Measurements from ENCODE around the gene NKX3-2. TPM values are rescaled to one million over a fixed set of nuclear protein-coding genes. Genes with fewer than 3 reads are reported as not detected.

The NKX3-2 gene
- total and polyA plus RNA-seq, 5 donors from 2014 or later: not detected

DNA sequence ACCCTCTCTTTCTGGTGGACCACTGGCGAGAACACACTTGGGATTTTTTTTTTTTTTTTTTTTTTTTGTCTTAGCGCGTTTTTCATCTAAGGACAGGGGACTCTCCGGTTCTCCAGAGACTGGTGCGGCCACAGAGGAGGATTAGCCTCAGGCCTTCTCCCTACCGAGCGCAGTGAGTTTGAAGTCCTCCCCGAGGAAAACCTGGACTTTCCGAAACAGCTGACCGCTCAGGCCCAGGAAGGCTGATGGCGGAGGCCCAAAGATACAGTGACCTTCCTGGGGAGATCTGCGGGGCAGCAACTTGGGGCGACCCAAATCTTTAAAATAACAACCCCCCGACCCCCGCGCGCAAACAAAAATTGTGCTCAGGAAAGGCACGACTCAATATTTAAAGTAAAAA lies 9.2 kb downstream of the NKX3-2 start:
- H3K27me3 ChIP-seq (ENCODE audit: control insufficient read depth, insufficient read depth, low read length): peaks cover 67% of the 10 kb centered on the region
- H3K4me1 ChIP-seq (ENCODE audit: control insufficient read depth, insufficient read depth, low read length, poor library complexity, severe bottlenecking): peaks cover 12% of the 10 kb centered on the region
- ATAC-seq (ENCODE audit: low read depth in 2 of 2): no peak
- Mint-ChIP-seq H3K36me3 (peaks cover 6% of the 10 kb centered on the region), H3K4me1 (peaks cover 0 to 41% (median 21%) of the 10 kb centered on the region in 4 donors), H3K27ac (peak overlapping the region in 1 of 3 donors; percentile 32), H3K27me3 (peaks cover 98% of the 10 kb centered on the region), H3K9me3 (peaks cover 0 to 17% (median 7%) of the 10 kb centered on the region in 7 donors), H3K4me3 (no peak overlapping the region)
- H3K27ac ChIP-seq (ENCODE audit: insufficient read depth, low read length, poor library complexity, severe bottlenecking): no peak overlapping the region
- H3K36me3 ChIP-seq (ENCODE audit: control insufficient read depth, insufficient read depth, low read length): no peaks in the 10 kb centered on the region
- peaks cover 3 to 20% of the 10 kb centered on the region in 2 experiments for H3K9me3 ChIP-seq (ENCODE audit: control insufficient read depth in 2 of 2, low read length in 2 of 2)
- H3K4me3 ChIP-seq (ENCODE audit: low read depth, low read length): no peak overlapping the region
- no peak for DNase-seq

- Mint-ChIP-seq H3K27me3 (peaks cover 98% of the 10 kb centered on the region), H3K36me3 (peaks cover 6% of the 10 kb centered on the region), H3K4me3 (no peak overlapping the region), H3K9me3 (peaks cover 0 to 14% (median 7%) of the 10 kb centered on the region in 7 donors), H3K27ac (no peak overlapping the region), H3K4me1 (peaks cover 0 to 36% (median 19%) of the 10 kb centered on the region in 4 donors)
- Histone ChIP-seq H3K36me3 (ENCODE audit: control insufficient read depth, insufficient read depth, low read length) (no peaks in the 10 kb centered on the region), H3K9me3 (ENCODE audit: control insufficient read depth in 2 of 2, low read length in 2 of 2) (peaks cover 3 to 20% of the 10 kb centered on the region in 2 experiments), H3K4me1 (ENCODE audit: control insufficient read depth, insufficient read depth, low read length, poor library complexity, severe bottlenecking) (peaks cover 6% of the 10 kb centered on the region), H3K4me3 (ENCODE audit: low read depth, low read length) (no peak overlapping the region), H3K27ac (ENCODE audit: insufficient read depth, low read length, poor library complexity, severe bottlenecking) (no peak overlapping the region), H3K27me3 (ENCODE audit: control insufficient read depth, insufficient read depth, low read length) (peaks cover 70% of the 10 kb centered on the region)
- ATAC-seq (ENCODE audit: low read depth in 2 of 2) (no peak), DNase-seq (no peak)
Measured at GRCh38 chr4:13534344-13535063, 9.8 kb downstream of the NKX3-2 start.

- ATAC-seq (ENCODE audit: low read depth in 2 of 2) (no peak), DNase-seq (no peak)
- Mint-ChIP-seq H3K4me3 (no peak overlapping the region), H3K27ac (no peak overlapping the region), H3K27me3 (peaks cover 98% of the 10 kb centered on the region), H3K9me3 (peaks cover 0 to 14% (median 7%) of the 10 kb centered on the region in 7 donors), H3K36me3 (peaks cover 6% of the 10 kb centered on the region), H3K4me1 (peaks cover under 1 to 35% (median 21%) of the 10 kb centered on the region in 4 donors)
- no peak overlapping the region for H3K4me3 ChIP-seq (ENCODE audit: low read depth, low read length)
- peaks cover 11% of the 10 kb centered on the region for H3K4me1 ChIP-seq (ENCODE audit: control insufficient read depth, insufficient read depth, low read length, poor library complexity, severe bottlenecking)
- peaks cover 3 to 18% of the 10 kb centered on the region in 2 experiments for H3K9me3 ChIP-seq (ENCODE audit: control insufficient read depth in 2 of 2, low read length in 2 of 2)
- H3K27me3 ChIP-seq (ENCODE audit: control insufficient read depth, insufficient read depth, low read length): peaks cover 72% of the 10 kb centered on the region
- H3K36me3 ChIP-seq (ENCODE audit: control insufficient read depth, insufficient read depth, low read length): no peaks in the 10 kb centered on the region
- no peak overlapping the region for H3K27ac ChIP-seq (ENCODE audit: insufficient read depth, low read length, poor library complexity, severe bottlenecking)
Measured at GRCh38 chr4:13533670-13534343, 10.5 kb downstream of the NKX3-2 start.

DNA sequence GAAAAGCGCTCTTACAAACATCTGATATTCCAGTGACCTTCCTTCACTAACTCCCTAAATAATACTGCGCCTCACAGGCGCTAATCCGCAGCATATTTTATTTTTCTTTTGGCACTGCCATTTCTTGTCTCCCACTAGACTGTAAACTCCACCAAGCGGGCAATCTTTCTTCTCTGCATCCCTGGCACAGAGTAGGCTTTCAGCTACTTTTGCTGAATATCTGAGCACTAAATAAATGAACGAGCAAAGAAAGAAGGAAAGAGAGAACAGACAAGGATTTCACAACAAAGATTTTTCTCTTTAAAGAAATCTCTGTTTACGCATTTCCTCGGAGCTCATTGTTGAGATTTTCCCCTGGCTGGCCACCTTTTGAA lies 12.7 kb downstream of the NKX3-2 start:
- Mint-ChIP-seq H3K27ac (no peak overlapping the region), H3K4me1 (peaks cover 6 to 35% (median 22%) of the 10 kb centered on the region in 4 donors), H3K27me3 (peaks cover 98% of the 10 kb centered on the region), H3K9me3 (peaks cover 0 to 15% (median 2%) of the 10 kb centered on the region in 7 donors), H3K36me3 (peaks cover 2% of the 10 kb centered on the region), H3K4me3 (peak overlapping the region in 1 of 4 donors; percentile 6)
- DNase-seq: no peak
- ATAC-seq (ENCODE audit: low read depth in 2 of 2): no peak
- Histone ChIP-seq H3K27me3 (ENCODE audit: control insufficient read depth, insufficient read depth, low read length) (peaks cover 62% of the 10 kb centered on the region), H3K4me1 (ENCODE audit: control insufficient read depth, insufficient read depth, low read length, poor library complexity, severe bottlenecking) (peaks cover 24% of the 10 kb centered on the region), H3K4me3 (ENCODE audit: low read depth, low read length) (no peak overlapping the region), H3K36me3 (ENCODE audit: control insufficient read depth, insufficient read depth, low read length) (no peaks in the 10 kb centered on the region), H3K27ac (ENCODE audit: insufficient read depth, low read length, poor library complexity, severe bottlenecking) (no peak overlapping the region), H3K9me3 (ENCODE audit: control insufficient read depth in 2 of 2, low read length in 2 of 2) (peaks cover 0 to 4% of the 10 kb centered on the region in 2 experiments)

DNA sequence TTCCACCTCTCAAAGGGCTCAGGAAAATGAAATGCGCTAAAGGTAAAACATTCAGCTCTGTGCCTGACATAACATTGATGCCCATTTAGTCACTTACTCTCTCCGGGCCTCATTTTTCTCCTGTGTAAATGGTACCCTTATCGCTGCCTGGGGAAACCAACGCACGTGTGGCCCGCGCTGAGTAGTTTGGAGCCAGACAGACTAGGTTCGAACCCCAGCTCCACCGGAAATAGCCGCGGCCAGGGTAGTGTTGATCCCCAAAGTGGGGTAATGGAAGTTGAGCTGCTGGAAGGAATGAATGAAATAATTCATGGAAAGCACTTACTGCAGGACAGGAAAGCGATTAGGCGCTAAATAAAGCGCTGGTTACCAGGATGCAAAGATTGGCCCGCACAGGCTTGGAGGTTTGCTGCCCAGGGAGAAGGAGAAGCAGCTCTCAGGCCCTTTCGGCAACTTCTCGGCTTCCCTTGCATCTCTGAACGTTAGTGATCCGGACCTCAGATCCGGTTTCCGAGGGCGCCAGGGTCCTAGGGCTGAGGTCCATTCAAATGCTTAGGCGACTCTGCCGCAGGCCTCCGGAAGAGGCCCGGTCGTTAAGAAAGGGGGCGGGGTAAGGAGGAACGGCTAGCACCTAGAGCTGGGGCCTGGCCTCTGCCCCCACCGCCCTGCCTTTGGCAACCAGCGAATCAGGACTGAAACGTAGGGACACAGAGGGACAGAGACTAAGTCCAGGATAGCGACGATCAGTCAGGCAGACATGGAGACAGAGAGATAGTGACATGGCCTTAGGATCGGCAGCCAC lies 13.3 kb downstream of the NKX3-2 start:
- no peaks in the 10 kb centered on the region for H3K9me3 ChIP-seq (ENCODE audit: control insufficient read depth in 2 of 2, low read length in 2 of 2)
- Mint-ChIP-seq H3K4me3 (peak overlapping the region in 1 of 4 donors; percentile 6), H3K4me1 (peaks cover 6 to 35% (median 20%) of the 10 kb centered on the region in 4 donors), H3K9me3 (peaks cover 0 to 11% (median 0%) of the 10 kb centered on the region in 7 donors), H3K27ac (no peak overlapping the region), H3K36me3 (no peaks in the 10 kb centered on the region), H3K27me3 (peaks cover 98% of the 10 kb centered on the region)
- peaks cover 24% of the 10 kb centered on the region for H3K4me1 ChIP-seq (ENCODE audit: control insufficient read depth, insufficient read depth, low read length, poor library complexity, severe bottlenecking)
- no peak overlapping the region for H3K4me3 ChIP-seq (ENCODE audit: low read depth, low read length)
- no peaks in the 10 kb centered on the region for H3K36me3 ChIP-seq (ENCODE audit: control insufficient read depth, insufficient read depth, low read length)
- no peak overlapping the region for H3K27ac ChIP-seq (ENCODE audit: insufficient read depth, low read length, poor library complexity, severe bottlenecking)
- peaks cover 57% of the 10 kb centered on the region for H3K27me3 ChIP-seq (ENCODE audit: control insufficient read depth, insufficient read depth, low read length)
- no peak for DNase-seq
- ATAC-seq (ENCODE audit: low read depth in 2 of 2): no peak

DNA sequence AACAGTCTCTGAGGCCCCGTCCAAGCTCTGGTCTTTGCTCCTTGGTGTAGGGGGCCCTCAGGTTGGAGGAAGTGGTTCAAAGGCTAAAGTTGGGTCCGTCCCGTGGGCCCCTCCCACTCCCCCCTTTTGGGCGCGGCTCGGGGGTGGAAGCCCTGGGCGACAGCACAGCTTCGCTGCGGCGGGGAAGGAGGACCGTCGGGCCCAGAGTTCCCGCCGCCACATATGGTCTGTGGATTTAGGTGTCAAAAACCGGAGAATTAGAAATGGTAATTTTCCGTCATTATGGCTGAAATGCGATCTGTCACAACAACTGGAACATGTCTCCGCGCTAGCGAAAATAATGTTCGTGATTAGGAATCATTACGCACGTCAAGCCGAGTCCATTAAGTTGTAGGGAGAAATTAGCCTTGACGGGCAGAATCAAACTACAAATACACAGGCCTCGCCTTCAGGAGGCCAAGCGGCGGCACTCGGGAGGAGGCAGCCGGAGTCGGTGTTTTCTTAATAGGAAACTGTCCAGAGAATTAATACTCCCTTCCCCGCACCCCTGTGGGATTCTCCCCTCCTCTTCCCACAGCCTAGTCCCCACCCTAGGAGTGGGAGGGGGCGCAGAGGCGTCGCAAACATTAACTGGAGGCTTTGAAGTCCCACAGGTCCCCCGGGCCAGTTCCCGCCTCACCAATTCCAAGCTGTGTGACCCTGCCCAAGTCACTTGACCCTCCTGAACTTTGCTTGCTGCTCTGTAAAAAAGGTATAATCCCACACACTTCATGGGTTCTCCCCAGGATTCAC lies 15.0 kb downstream of the NKX3-2 start:
- Histone ChIP-seq H3K36me3 (ENCODE audit: control insufficient read depth, insufficient read depth, low read length) (no peaks in the 10 kb centered on the region), H3K27me3 (ENCODE audit: control insufficient read depth, insufficient read depth, low read length) (peaks cover 67% of the 10 kb centered on the region), H3K4me1 (ENCODE audit: control insufficient read depth, insufficient read depth, low read length, poor library complexity, severe bottlenecking) (peaks cover 24% of the 10 kb centered on the region), H3K9me3 (ENCODE audit: control insufficient read depth in 2 of 2, low read length in 2 of 2) (peaks cover 4 to 5% of the 10 kb centered on the region in 2 experiments), H3K4me3 (ENCODE audit: low read depth, low read length) (no peak overlapping the region), H3K27ac (ENCODE audit: insufficient read depth, low read length, poor library complexity, severe bottlenecking) (no peak overlapping the region)
- H3K4me3 Mint-ChIP-seq: peak overlapping the region in 1 of 4 donors; percentile 10
- no peak for ATAC-seq (ENCODE audit: low read depth in 2 of 2)
- DNase-seq: no peak
- H3K9me3 Mint-ChIP-seq: peaks cover 0 to 10% (median 0%) of the 10 kb centered on the region in 7 donors
- no peak overlapping the region for H3K27ac Mint-ChIP-seq
- peaks cover 98% of the 10 kb centered on the region for H3K27me3 Mint-ChIP-seq
- H3K36me3 Mint-ChIP-seq: no peaks in the 10 kb centered on the region
- peaks cover 6 to 34% (median 18%) of the 10 kb centered on the region in 4 donors for H3K4me1 Mint-ChIP-seq

- Mint-ChIP-seq H3K27ac (no peak overlapping the region), H3K27me3 (peaks cover 98% of the 10 kb centered on the region), H3K4me1 (peaks cover 6 to 33% (median 17%) of the 10 kb centered on the region in 4 donors), H3K36me3 (no peaks in the 10 kb centered on the region), H3K4me3 (peak overlapping the region in 2 of 4 donors; percentile 13 to 33), H3K9me3 (peaks cover 0 to 10% (median 0%) of the 10 kb centered on the region in 7 donors)
- DNase-seq (no peak), ATAC-seq (ENCODE audit: low read depth in 2 of 2) (no peak)
- Histone ChIP-seq H3K9me3 (ENCODE audit: control insufficient read depth in 2 of 2, low read length in 2 of 2) (peaks cover 5 to 11% of the 10 kb centered on the region in 2 experiments), H3K36me3 (ENCODE audit: control insufficient read depth, insufficient read depth, low read length) (no peaks in the 10 kb centered on the region), H3K4me1 (ENCODE audit: control insufficient read depth, insufficient read depth, low read length, poor library complexity, severe bottlenecking) (peaks cover 24% of the 10 kb centered on the region), H3K4me3 (ENCODE audit: low read depth, low read length) (peak overlapping the region; percentile 15), H3K27me3 (ENCODE audit: control insufficient read depth, insufficient read depth, low read length) (peaks cover 66% of the 10 kb centered on the region), H3K27ac (ENCODE audit: insufficient read depth, low read length, poor library complexity, severe bottlenecking) (no peak overlapping the region)
Measured at GRCh38 chr4:13528821-13529127, 15.5 kb downstream of the NKX3-2 start.
